ENCODE measurements around the gene SPTBN2.

- TF ChIP-seq POLR2A (IDR thresholded peaks at IDR 0.05; ENCODE audit: low read length) (no peak), GATA1 (IDR thresholded peaks at IDR 0.05; ENCODE audit: low read depth, low read length) (no peak)
These were observed 3.9 kb downstream of the SPTBN2 start for GRCh38 chr11:66725114-66725513.
